ENCODE measurements around the gene TMEM30B.
"Not testable (repeated sequence)": the region's sequence is repeated elsewhere in the genome, so short reads cannot be mapped to it uniquely, and the experiment has no call there.

Gene TMEM30B

DNA sequence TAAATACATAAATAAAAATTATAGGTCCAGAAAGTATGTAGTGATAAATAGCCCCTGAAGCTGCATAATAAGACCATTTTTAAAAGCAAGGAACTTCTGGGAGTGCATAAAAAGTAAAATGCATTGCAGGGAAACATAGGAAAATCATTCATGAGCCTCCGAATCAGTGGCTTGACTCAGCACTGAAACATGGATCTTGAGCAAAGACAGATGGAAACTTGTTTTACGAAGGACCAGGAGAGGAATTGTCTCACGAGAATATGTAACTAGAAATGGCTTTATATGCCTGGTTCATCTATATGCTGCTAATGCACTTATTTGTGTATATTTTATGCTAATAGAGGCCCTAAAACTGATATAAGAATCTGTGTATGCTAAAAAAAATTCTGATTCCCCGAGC is 14.7 kb downstream of the TMEM30B start:
- DNase-seq (ENCODE audit: low read depth in 3 of 3) = no peak

- DNase-seq (ENCODE audit: low read depth in 3 of 3) = no peak
Measured at GRCh38 chr14:61264651-61265050, 16.5 kb downstream of the TMEM30B start.

DNA sequence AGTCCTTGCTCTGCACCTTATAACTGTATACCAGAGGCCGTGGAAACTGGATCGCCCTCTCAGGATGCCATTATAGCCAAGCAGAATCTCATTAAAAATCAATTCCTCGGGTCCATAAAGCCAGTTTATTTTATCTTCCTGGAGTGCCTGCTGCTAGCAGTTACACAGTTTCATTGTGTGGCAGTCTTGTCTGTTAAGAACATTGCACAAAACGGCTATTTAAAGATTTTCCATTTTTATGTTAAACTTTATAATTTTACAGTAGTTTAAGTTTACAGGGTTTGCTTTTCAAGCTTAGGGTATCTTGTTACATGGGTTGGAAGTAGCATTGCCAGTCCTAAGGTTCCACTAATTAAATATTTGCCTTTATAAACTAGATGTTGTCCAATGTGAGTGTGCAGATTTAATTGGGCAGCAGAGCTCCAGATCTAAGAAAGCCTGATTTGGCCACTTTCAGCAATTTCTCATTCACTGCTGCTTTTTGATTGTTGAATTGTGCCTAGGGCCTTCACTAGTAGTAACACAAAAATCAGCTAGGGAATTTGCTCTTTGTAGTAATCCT is 17.0 kb downstream of the TMEM30B start:
- DNase-seq (ENCODE audit: low read depth in 3 of 3) = no peak

GRCh38 chr14:61262082-61262481 is 19.1 kb downstream of the TMEM30B start:
- DNase-seq (ENCODE audit: low read depth in 3 of 3) = no peak

- no peak for DNase-seq (ENCODE audit: low read depth in 3 of 3)
Measured at GRCh38 chr14:61260939-61261776, 20.0 kb downstream of the TMEM30B start.

GRCh38 chr14:61258985-61259384 is 22.2 kb downstream of the TMEM30B start:
- no peak for DNase-seq (ENCODE audit: low read depth in 3 of 3)

GRCh38 chr14:61257469-61258057 is 23.6 kb downstream of the TMEM30B start:
- no peak for DNase-seq (ENCODE audit: low read depth in 3 of 3)

GRCh38 chr14:61256826-61257468 is 24.2 kb downstream of the TMEM30B start:
- DNase-seq (ENCODE audit: low read depth in 3 of 3) = no peak

DNA sequence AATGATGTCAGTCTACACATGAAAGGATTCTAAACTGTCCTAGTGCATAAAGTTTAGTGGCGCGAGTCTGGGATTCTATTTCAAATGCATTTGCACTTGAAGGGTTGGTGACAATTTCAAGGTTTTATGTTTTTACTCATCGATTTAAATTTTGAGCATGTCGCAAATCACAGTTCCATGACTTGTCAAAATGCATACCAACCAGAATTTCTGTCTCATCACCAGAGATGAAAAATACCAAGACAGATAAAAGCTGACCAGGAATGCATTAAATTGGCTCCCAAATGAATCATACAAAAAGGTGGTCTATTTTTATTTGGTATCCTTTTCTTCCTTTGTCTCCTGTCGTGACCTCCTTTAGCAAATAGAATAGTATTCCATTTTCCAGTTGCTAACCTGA is 25.2 kb downstream of the TMEM30B start:
- no peak for DNase-seq (ENCODE audit: low read depth in 3 of 3)

DNA sequence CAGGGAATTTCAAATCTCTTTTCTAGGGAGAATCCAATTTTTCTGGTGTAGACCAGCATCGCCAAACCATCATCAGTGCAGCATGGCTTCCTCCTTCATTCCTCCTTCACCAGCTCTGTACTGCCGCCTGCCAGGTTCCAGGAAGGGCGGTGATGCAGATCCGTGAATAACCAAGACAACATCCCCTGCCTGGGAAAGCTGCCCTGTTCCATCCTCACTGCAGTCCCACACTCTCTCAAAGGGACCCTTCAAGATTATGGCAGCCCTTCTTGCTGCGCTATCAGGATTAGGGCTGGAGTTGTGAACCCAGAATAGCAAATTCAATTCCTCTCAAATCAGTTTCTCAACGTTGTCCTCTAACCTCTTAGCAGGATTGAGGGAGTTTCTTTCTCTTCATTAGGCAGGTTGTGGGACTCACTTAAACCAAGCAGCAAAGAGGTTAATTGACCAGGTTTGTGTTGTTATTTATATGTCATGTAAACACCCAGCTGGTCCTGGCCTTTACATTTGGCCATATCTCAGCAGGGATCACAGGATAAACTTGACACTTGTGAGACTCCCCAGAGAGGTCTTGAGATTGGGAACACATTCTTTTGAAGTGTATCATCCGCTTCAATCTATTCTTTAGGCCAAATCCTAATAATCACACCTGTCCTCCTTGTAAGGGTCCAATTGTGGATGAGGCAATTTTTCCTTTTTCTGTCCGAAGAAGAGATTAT is 26.2 kb downstream of the TMEM30B start:
- DNase-seq (ENCODE audit: low read depth in 3 of 3) = no peak

- no peak for DNase-seq (ENCODE audit: low read depth in 3 of 3)
Measured at GRCh38 chr14:61253064-61253738, 27.9 kb downstream of the TMEM30B start.

DNA sequence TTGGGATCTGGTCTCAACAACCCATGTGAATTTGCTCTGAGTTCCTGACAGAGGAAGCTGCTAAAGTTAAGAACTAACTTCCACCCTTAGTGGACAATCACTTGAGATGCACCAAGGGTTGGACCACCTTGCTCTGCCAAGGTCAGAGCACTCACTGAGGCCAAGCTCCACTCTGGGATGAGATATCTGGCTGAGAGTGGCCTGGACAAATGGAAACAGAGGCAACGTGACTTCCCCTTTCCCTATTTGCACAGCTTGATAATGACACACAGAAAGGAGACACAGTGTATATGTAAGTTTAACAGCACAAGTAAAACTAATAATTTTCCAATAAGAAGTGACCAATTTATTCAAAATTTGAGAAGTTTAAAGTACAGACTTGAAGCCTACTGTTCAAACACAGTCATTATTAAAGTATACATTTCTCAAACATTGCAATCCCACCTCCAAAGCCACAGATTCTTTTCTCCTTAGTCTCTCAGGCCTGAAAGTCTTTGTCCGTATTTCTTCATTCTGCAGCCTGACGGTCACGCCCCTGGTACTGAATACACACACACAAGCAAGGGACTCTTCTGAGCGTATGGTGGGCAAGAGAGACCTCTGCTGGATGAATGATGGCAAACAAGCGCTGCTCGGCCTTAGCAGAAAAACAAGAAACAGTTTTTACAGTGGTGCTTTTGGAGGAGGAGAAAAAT is 28.6 kb downstream of the TMEM30B start:
- peak; percentile 6 to 23 (median 14) for DNase-seq (ENCODE audit: low read depth in 3 of 3)

GRCh38 chr14:61250063-61250462 is 31.1 kb downstream of the TMEM30B start:
- DNase-seq (ENCODE audit: low read depth in 3 of 3) = no peak

DNA sequence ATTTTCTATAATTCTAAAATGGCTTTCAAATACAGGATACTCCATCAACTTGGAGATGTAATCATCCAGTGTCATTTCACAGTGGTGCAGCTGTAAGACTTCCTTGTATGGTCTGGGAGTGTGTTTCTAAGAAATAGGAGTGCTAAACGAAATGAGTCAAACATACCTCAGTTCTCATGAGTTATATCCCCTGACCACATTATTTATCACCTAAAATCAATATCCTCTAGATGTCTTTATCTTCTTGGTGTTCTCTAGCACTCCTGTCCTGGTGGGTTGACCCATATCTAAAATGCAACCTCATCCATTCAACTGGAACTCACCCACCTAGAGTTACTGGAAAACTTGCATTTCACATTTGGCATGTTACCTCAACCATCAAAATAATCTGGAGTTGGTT is 33.2 kb downstream of the TMEM30B start:
- no peak for DNase-seq (ENCODE audit: low read depth in 3 of 3)

GRCh38 chr14:61246721-61247120 is 34.4 kb downstream of the TMEM30B start:
- DNase-seq (ENCODE audit: low read depth in 3 of 3) = no peak

- DNase-seq (ENCODE audit: low read depth in 3 of 3) = no peak
Measured at GRCh38 chr14:61244009-61244408, 37.1 kb downstream of the TMEM30B start.

GRCh38 chr14:61240206-61240605 is 40.9 kb downstream of the TMEM30B start:
- DNase-seq (ENCODE audit: low read depth in 3 of 3) = no peak

DNA sequence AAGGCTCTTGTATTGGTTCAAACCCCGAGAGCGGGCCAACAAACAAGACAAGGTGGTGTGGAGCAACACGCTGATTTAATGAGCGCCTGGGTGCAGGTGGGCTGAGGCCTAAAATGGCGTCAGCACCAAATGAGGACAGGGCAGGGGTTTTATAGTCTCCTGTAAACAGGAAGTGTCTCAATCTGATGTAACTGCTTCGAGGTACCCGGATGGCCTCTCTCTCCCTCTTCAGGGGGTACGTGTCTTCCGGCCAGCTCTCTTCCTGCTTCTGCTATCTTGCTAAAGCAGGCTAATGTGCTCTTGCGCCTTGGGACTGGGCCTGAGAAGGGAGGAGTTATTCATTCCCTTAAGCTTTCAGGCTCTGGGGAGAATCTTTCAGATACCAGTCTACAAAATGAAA is 41.9 kb downstream of the TMEM30B start:
- not testable (repeated sequence) for DNase-seq (ENCODE audit: low read depth in 3 of 3)

DNA sequence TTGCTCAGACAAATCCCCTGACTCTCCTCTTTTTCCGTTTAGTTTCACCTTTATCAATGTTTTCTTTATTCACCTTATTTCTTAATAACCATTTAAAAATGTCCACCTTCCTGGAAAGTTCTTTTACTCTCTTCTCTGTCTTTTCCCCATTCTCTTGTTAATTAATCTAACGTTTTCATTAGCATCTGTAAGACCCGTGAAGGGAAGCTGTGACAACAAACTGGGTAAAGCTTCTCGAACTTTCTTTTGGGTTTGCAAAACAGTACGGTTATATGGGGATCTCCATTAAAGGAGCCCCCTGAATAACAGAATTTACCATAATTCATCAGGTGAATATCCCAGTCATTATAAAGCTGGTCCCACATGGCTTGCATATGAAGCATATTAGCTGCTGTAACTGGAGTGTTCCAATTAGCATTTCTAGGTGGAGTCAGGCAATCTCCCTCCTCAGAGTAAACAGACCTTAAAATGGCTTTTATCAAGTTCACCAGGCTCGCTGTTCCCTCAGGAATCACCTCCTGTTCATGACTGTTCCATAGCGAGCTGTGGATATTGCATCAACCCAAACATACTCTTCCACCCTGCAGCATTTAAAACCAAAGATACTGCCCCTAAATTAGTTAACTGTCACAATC is 42.4 kb downstream of the TMEM30B start:
- DNase-seq (ENCODE audit: low read depth in 3 of 3) = no peak

- no peak for DNase-seq (ENCODE audit: low read depth in 3 of 3)
Measured at GRCh38 chr14:61234215-61234916, 46.8 kb downstream of the TMEM30B start.

Measured in stimulated activated CD4-positive, alpha-beta T cell treated with anti-CD3 and anti-CD28 coated beads, TNF-alpha, amount 100 ng/mL, for 4 hours (primary cell).